ENCODE results near the gene SPATA45. TPM values are rescaled to one million over a fixed set of nuclear protein-coding genes. Genes with fewer than 3 reads are reported as not detected.

The SPATA45 gene
- total and polyA plus RNA-seq, 2 of the 4 experiments (the other 2 are of a cell fraction): not detected

DNA sequence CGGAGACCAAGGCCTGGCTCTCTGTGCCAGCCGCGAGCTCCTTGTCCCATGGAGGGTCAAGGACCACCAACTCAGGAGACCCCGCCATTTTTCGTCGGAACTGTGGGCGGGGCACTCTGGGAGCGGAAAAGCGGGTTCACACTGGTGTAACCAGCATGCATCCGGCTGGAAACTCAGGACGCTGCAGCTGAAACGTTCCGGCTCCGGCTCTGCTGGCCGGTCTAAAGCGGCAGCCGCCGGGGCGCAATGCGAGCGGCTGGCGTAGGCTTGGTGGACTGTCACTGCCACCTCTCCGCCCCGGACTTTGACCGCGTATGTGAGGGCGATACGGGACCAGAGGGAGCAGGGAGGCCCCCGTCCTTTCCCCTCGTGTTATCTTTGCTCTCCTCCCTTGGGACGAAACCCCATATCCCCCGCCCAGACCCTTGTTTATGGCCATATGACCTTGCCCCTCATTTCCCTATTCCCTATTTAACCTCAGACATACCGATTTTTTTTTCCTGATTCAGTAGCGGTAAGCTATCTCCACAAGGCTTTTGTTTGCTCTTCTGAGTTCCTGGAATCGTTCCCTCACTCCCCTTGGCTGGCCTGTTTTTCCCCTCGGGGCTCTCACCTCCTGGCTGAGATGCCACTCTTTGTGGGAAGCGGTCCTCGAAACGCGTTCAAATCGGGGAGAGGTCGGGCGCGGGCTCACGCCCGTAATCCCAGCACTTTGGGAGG lies 55.6 kb downstream of the SPATA45 start, which contains the start of the genes NSL1 and TATDN3 (continued):
- TF ChIP-seq, protein P1, sequence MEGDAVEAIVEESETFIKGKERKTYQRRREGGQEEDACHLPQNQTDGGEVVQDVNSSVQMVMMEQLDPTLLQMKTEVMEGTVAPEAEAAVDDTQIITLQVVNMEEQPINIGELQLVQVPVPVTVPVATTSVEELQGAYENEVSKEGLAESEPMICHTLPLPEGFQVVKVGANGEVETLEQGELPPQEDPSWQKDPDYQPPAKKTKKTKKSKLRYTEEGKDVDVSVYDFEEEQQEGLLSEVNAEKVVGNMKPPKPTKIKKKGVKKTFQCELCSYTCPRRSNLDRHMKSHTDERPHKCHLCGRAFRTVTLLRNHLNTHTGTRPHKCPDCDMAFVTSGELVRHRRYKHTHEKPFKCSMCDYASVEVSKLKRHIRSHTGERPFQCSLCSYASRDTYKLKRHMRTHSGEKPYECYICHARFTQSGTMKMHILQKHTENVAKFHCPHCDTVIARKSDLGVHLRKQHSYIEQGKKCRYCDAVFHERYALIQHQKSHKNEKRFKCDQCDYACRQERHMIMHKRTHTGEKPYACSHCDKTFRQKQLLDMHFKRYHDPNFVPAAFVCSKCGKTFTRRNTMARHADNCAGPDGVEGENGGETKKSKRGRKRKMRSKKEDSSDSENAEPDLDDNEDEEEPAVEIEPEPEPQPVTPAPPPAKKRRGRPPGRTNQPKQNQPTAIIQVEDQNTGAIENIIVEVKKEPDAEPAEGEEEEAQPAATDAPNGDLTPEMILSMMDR (conservative IDR thresholded peaks at IDR 0.05; ENCODE audit: low read depth, low read length): no peak
- TF ChIP-seq NFE2L2 (IDR thresholded peaks at IDR 0.05; ENCODE audit: low read depth, low read length): no peak

Measured in IMR-90 (cell line).